Tibial artery (tissue), 4 donors: ENCODE results near the gene COLGALT1.
A peak's percentile ranks its signal among the peaks of the same experiment; 100 is the strongest.
"Not testable (repeated sequence)": the region's sequence is repeated elsewhere in the genome, so short reads cannot be mapped to it uniquely, and the experiment has no call there.

Source experiments
- DNase-seq, 2 donors: peaks; one replicate each; pipeline ENCODE4 v3.0.0-alpha.2; 2019
- H3K27ac ChIP-seq, 2 donors: fragments of 200-600 bp; sonication (generic) in 1 of 2; 1 replicate in 1 of 2; 2 replicates in 1 of 2; pipeline ENCODE4 v1.5.1; 2018 to 2019; ENCODE audit warnings: mild to moderate bottlenecking in 1 of 2
- H3K27me3 ChIP-seq, 2 donors: fragments of 200-600 bp; sonication (generic) in 1 of 2; one replicate each; pipeline versions ENCODE4 v1.5.1 to v1.6.0; 2016 to 2019
- H3K36me3 ChIP-seq, 3 donors: fragments of 200-600 bp; sonication (generic) in 2 of 3; one replicate each; pipeline ENCODE4 v1.5.1; 2016 to 2019; ENCODE audit warnings: mild to moderate bottlenecking in 2 of 3
- H3K4me1 ChIP-seq, 4 donors: fragments of 200-600 bp; sonication (generic) in 2 of 4; 1 replicate in 3 of 4; 2 replicates in 1 of 4; pipeline ENCODE4 v1.5.1; 2016 to 2019
- H3K4me3 ChIP-seq, 2 donors: fragments of 200-600 bp; sonication (generic) in 1 of 2; 1 replicate in 1 of 2; 2 replicates in 1 of 2; pipeline ENCODE4 v1.5.1; 2018 to 2019; ENCODE audit warnings: mild to moderate bottlenecking in 2 of 2
- H3K9me3 ChIP-seq, 3 donors: fragments of 200-600 bp; sonication (generic) in 1 of 3; one replicate each; pipeline ENCODE4 v1.5.1; 2016 to 2019
- intact Hi-C: fragments of 100-400 bp; cut with DNase I; formaldehyde crosslinking; loops from one replicate; pipeline ENCODE4 v1.15.0; 2023; ENCODE audit warnings: low total_unique reads
- TF ChIP-seq, protein P1 (sequence below), 2 experiments: fragments of 200-600 bp in 1 of 2; fragments of 450-650 bp in 1 of 2; IDR thresholded peaks; one replicate each; pipeline ENCODE4 v1.5.1; 2017 to 2019; ENCODE audit warnings: antibody characterized with exemption in 2 of 2, mild to moderate bottlenecking in 1 of 2, moderate library complexity in 1 of 2

COLGALT1 gene

DNA sequence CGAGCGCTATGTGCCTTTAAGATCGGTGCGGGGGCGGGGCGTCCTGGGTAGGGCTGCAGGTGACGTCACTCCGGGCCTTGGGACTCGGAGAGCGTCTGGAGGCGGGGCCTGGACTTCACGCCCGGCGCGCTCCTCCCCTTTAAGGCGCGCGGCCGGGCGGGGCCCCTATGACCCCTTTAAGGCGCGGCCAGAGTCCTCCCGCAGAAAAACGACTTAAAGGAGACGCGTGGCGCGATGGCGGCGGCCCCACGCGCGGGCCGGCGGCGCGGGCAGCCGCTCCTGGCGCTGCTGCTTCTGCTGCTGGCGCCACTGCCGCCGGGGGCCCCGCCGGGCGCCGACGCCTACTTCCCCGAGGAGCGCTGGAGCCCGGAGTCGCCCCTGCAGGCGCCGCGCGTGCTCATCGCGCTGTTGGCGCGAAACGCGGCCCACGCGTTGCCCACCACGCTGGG lies at the start of gene COLGALT1:
Gene COLGALT1 (plus strand): TSS at position 170 of the 449 bp plus-strand sequence. CDS start 65 bp downstream, at position 235.
- no peaks in the 10 kb centered on the region for H3K27me3 ChIP-seq
- peaks cover 15 to 22% (median 21%) of the 10 kb centered on the region in 3 donors for H3K36me3 ChIP-seq
- TF ChIP-seq, protein P1, sequence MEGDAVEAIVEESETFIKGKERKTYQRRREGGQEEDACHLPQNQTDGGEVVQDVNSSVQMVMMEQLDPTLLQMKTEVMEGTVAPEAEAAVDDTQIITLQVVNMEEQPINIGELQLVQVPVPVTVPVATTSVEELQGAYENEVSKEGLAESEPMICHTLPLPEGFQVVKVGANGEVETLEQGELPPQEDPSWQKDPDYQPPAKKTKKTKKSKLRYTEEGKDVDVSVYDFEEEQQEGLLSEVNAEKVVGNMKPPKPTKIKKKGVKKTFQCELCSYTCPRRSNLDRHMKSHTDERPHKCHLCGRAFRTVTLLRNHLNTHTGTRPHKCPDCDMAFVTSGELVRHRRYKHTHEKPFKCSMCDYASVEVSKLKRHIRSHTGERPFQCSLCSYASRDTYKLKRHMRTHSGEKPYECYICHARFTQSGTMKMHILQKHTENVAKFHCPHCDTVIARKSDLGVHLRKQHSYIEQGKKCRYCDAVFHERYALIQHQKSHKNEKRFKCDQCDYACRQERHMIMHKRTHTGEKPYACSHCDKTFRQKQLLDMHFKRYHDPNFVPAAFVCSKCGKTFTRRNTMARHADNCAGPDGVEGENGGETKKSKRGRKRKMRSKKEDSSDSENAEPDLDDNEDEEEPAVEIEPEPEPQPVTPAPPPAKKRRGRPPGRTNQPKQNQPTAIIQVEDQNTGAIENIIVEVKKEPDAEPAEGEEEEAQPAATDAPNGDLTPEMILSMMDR (IDR thresholded peaks at IDR 0.05) = no peak
- H3K4me3 ChIP-seq = peak within 1 kb of the TSS; percentile 75 to 80
- peak; percentile 99 to 100 for DNase-seq
- peak within 1 kb of the TSS; percentile 75 to 76 for H3K27ac ChIP-seq
- no peaks in the 10 kb centered on the region for H3K9me3 ChIP-seq
- intact Hi-C loops = loop anchor here (5.0 kb wide), 1 partner anchor 43 kb away; the partner anchor contains the start of gene PGLS
- peaks cover 0 to 26% (median 16%) of the 10 kb centered on the region in 4 donors for H3K4me1 ChIP-seq

DNA sequence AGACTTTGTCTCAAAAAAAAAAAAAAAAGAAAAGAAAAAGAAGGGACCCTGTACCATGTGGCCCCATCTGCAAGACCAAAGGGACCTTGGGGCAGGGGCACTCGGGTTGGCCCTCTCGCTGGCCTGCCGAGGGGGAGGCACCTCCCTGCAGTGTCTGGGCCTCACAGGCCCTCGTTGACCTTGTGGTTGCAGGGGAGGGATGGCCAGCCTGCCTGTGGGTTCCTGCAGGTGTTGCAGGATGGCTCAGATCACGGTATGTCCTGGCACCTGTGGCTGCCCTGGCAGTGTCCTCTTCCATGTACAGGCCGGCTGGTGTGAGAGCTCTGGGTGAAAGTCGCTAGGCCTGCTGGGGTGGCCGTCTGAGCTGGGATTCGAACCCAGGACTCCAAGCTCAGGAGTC lies 48.7 kb upstream of the COLGALT1 start:
- intact Hi-C loops = no loop called here
- Histone ChIP-seq H3K9me3 (no peaks in the 10 kb centered on the region), H3K4me3 (no peak overlapping the region), H3K27ac (no peak overlapping the region), H3K4me1 (peaks cover 0 to 22% (median 13%) of the 10 kb centered on the region in 4 donors), H3K36me3 (peaks cover 0 to 35% (median 0%) of the 10 kb centered on the region in 3 donors), H3K27me3 (no peaks in the 10 kb centered on the region)
- DNase-seq = no peak
- TF ChIP-seq, protein P1 (IDR thresholded peaks at IDR 0.05) = no peak

DNA sequence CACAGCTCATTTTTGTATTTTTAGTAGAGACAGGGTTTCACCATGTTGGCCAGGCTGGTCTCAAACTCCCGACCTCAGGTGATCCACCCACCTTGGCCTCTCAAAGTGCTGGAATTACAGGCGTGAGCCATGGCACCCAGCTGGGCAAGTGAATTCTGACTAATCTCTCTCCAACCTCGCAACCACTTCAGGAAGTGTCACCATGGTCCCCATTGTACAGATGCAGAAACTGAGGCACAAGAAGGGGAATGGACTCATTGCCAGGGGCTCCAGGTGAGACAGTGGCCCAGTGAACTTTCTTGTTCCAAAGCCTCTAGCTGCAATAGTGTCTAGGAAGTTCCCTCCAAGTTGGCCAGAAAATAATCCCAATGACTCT lies 46.9 kb upstream of the COLGALT1 start:
- intact Hi-C loops, H3K27me3 ChIP-seq, H3K9me3 ChIP-seq, H3K4me3 ChIP-seq, DNase-seq, H3K27ac ChIP-seq: not testable (repeated sequence)
- Histone ChIP-seq H3K4me1 (peaks cover 0 to 30% (median 21%) of the 10 kb centered on the region in 4 donors), H3K36me3 (peaks cover 0 to 26% (median 0%) of the 10 kb centered on the region in 3 donors)

DNA sequence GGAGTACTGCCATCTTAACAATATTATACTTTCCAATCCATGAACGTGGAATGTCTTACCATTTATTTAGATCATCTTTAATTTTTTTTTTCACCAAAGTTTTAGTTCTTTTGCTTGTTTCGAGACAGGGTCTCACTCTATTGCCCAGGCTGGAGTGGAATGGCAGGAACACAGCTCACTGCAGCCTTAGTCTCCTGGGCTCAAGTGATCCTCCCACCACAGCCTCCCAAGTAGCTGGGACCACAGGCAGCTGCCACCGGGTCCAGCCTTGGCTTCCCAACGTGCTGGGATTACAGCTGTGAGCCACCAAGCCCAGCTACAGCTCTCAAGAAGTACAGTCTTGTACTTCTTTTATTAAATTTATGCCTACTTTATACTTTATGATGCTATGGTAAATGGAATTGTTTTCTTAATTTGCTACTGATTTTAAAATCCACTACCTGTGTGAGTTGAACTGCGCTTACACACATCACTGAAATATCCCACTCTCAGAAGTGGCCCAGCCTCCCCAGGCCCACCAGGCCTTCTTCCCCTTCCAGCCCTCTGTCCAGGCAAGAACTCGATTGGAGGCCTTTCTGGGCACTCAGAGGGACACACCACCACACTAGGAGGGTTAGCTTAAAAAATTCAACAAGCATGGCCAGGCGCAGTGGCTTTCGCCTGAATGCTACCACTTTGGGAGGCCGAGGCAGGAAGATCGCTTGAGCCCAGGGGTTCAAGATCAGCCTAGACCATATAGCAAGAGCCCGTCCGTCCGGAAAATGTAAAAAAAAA lies 45.0 kb upstream of the COLGALT1 start:
- intact Hi-C loops = loop anchor here (5.0 kb wide), 1 partner anchor 47 kb away; the partner anchor contains the start of gene COLGALT1
- no peak for DNase-seq
- Histone ChIP-seq H3K27ac (peak overlapping the region; percentile 89 to 97), H3K27me3 (no peaks in the 10 kb centered on the region), H3K36me3 (peaks cover 0 to 13% (median 0%) of the 10 kb centered on the region in 3 donors), H3K9me3 (no peaks in the 10 kb centered on the region), H3K4me1 (peaks cover 0 to 31% (median 23%) of the 10 kb centered on the region in 4 donors), H3K4me3 (peak overlapping the region; percentile 64 to 83)
- TF ChIP-seq, protein P1 (IDR thresholded peaks at IDR 0.05) = no peak

DNA sequence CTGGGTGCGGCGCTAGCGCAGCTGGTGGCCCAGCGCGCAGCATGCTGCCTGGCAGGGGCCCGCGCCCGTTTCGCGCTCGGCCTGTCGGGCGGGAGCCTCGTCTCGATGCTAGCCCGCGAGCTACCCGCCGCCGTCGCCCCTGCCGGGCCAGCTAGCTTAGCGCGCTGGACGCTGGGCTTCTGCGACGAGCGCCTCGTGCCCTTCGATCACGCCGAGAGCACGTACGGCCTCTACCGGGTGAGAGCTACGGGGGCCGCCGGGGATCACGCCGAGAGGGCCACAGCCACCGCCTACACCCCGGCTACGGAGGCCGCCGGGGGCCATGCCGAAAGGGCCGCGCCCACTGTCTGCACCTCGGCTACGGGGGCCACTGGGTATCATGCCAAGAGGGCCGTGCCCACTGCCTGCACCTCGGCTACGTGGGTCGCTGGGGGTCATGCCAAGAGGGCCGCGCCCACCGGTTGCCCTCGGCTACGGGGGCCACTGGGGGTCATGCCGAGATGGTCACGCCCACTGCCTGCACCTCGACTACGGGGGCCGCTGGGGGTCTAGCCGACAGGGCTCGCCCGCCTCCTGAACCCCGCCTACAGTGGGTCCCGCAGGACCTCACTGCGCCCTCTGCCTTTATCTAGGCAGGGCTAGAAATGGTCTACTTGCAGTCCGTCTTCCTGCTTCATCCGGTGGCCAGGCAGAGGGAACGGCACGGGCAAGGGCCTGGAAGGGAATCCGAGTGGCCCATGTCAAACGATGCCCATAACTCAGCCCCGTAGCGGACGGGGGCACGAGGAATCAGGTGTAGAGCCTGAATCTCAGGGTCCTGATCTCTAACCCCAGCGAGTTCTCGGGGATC lies 43.5 kb upstream of the COLGALT1 start:
- Histone ChIP-seq H3K4me1 (peaks cover 0 to 31% (median 23%) of the 10 kb centered on the region in 4 donors), H3K9me3 (no peaks in the 10 kb centered on the region), H3K4me3 (peak overlapping the region; percentile 64 to 83), H3K36me3 (peaks cover 2 to 17% (median 12%) of the 10 kb centered on the region in 3 donors), H3K27ac (peak overlapping the region; percentile 89 to 97), H3K27me3 (no peaks in the 10 kb centered on the region)
- TF ChIP-seq, protein P1 (IDR thresholded peaks at IDR 0.05) = no peak
- intact Hi-C loops = loop anchor here (5.0 kb wide), 1 partner anchor 45 kb away; the partner anchor contains the start of gene COLGALT1
- DNase-seq = peak; percentile 82 to 90
